Kidney (tissue), 14 donors: Measurements from ENCODE around the gene CENPH. TPM values are rescaled to one million over a fixed set of nuclear protein-coding genes. Genes with fewer than 3 reads are reported as not detected.
A peak's percentile ranks its signal among the peaks of the same experiment; 100 is the strongest.

Experiments
- DNase-seq, 5 donors: peaks; one replicate each; pipeline ENCODE4 v3.0.0-alpha.2; 2013 to 2020
- FAIRE-seq: peaks from 2 replicates; lab custom pipeline; 2012; peaks lifted over from hg19 to GRCh38; lab: Jason Lieb, UNC
- H3K27ac ChIP-seq, 2 donors: one replicate each; pipeline ENCODE4 v1.7.0; 2013; ENCODE audit warnings: low read depth in 2 of 2, low read length in 2 of 2, inconsistent platforms in 1 of 2
- H3K27me3 ChIP-seq: one replicate; pipeline ENCODE4 v1.7.1; 2013; ENCODE audit warnings: low read length, inconsistent platforms; ENCODE audit not compliant: control insufficient read depth, insufficient read depth
- H3K36me3 ChIP-seq, 3 donors: one replicate each; pipeline versions ENCODE4 v1.7.0 to v1.7.1; 2013; ENCODE audit warnings: low read length in 3 of 3, control low read depth in 1 of 3, inconsistent platforms in 1 of 3; ENCODE audit not compliant: insufficient read depth in 3 of 3, control insufficient read depth in 2 of 3
- H3K4me1 ChIP-seq, 3 donors: one replicate each; pipeline versions ENCODE4 v1.7.0 to v1.7.1; 2013; ENCODE audit warnings: low read length in 3 of 3, inconsistent platforms in 1 of 3, low read depth in 1 of 3; ENCODE audit not compliant: control insufficient read depth in 2 of 3, insufficient read depth in 2 of 3
- H3K4me3 ChIP-seq, 3 donors: one replicate each; pipeline versions ENCODE4 v1.7.0 to v1.8.1; 2013; ENCODE audit warnings: low read length in 3 of 3, control low read depth in 1 of 3, inconsistent platforms in 1 of 3
- H3K9ac ChIP-seq, 3 donors: one replicate each; pipeline versions ENCODE4 v1.7.0 to v1.7.1; 2013; ENCODE audit warnings: low read length in 3 of 3, control low read depth in 1 of 3, inconsistent platforms in 1 of 3
- H3K9me3 ChIP-seq, 3 donors: one replicate each; pipeline versions ENCODE4 v1.7.0 to v1.7.1; 2013; ENCODE audit warnings: low read length in 3 of 3, control low read depth in 1 of 3, inconsistent platforms in 1 of 3; ENCODE audit not compliant: control insufficient read depth in 2 of 3, insufficient read depth in 1 of 3
- intact Hi-C: fragments of 100-400 bp; cut with DNase I; formaldehyde crosslinking; loops from one replicate; pipeline ENCODE4 v1.11.1; 2022
- polyA plus RNA-seq: library from polyadenylated mRNA; stranded (reverse); fragments of 350-450 nt; fragmentation: Illumina TruSeq; extraction: RNeasy Lipid Tissue Mini Kit (QIAGEN cat#74804); gene quantifications from one replicate; pipeline ENCODE4 v1.2.3, GENCODE V29; 2014; ENCODE audit warnings: low read depth, low replicate concordance; ENCODE audit not compliant: insufficient read depth
- total RNA-seq: library from RNA; stranded (reverse); fragmentation: NEBNext Ultra II Directional; extraction: Animal tissue kit (Norgen Biotek cat#: 25700); gene quantifications from one replicate; pipeline ENCODE4 v1.2.1, GENCODE V29; 2021
- TF ChIP-seq, protein P1 (sequence below): IDR thresholded peaks from 3 replicates; pipeline ENCODE4 v1.5.1; 2012; ENCODE audit warnings: mild to moderate bottlenecking, moderate library complexity, borderline replicate concordance; ENCODE audit not compliant: insufficient read depth; ENCODE audit errors: extremely low read depth
- donor health status: control.
- donor health status: control.
- donor health status: control.
- donor health status: control.
- donor health status: control.
- donor health status: DM: yes; HTN: yes; CAD: no.
- donor health status: Normal renal cell carcinoma (clear cell type).

Gene CENPH
- total and polyA plus RNA-seq, 2 donors from 2014 or later = 1.5 to 3.1 TPM

DNA sequence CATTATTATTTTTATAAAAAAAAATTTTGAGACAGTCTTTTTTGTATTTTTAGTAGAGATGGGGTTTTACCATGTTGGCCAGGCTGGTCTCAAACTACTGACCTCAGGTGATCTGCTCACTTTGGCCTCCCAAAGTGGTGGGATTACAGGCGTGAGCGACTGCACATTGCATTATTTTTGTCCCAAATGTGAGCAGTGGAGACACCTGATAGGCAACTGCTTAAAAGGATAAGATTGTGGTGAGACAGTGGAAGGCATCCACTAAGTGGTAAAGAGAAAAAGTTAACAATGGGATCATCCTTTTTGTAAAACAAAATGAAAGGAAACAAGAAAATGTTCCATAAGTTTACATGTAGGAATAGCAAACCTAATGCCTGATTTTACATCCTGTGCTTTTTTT, 2.0 kb upstream of the CENPH start:
- DNase-seq (no peak), FAIRE-seq (no peak)
- Histone ChIP-seq H3K4me1 (peaks cover 0 to 10% (median 6%) of the 10 kb centered on the region in 3 donors), H3K9me3 (no peaks in the 10 kb centered on the region), H3K36me3 (no peaks in the 10 kb centered on the region), H3K27ac (no peak overlapping the region), H3K4me3 (no peak overlapping the region), H3K9ac (no peak overlapping the region), H3K27me3 (no peaks in the 10 kb centered on the region)
- intact Hi-C loops = no loop called here
- TF ChIP-seq, protein P1, sequence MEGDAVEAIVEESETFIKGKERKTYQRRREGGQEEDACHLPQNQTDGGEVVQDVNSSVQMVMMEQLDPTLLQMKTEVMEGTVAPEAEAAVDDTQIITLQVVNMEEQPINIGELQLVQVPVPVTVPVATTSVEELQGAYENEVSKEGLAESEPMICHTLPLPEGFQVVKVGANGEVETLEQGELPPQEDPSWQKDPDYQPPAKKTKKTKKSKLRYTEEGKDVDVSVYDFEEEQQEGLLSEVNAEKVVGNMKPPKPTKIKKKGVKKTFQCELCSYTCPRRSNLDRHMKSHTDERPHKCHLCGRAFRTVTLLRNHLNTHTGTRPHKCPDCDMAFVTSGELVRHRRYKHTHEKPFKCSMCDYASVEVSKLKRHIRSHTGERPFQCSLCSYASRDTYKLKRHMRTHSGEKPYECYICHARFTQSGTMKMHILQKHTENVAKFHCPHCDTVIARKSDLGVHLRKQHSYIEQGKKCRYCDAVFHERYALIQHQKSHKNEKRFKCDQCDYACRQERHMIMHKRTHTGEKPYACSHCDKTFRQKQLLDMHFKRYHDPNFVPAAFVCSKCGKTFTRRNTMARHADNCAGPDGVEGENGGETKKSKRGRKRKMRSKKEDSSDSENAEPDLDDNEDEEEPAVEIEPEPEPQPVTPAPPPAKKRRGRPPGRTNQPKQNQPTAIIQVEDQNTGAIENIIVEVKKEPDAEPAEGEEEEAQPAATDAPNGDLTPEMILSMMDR = no peak

DNA sequence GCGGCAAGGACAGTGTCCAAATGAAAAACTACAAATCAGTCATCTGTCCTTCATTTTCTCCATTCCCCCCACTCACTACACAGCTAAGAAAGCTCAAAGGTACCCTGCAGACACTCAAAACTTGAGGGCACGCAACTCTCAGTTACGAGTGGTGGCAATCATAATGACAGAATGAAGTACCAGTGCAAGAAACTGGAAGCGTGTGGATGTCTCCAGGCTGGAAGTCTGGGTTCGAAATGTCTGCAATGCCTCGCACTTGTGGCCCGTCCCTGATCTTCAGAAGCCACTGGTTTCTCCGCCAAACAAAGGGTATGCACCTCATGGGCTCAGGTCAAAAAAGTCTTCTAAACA, 597 bp upstream of the CENPH start:
- Histone ChIP-seq H3K27me3 (no peaks in the 10 kb centered on the region), H3K4me3 (peak overlapping the region; percentile 98 to 100 (median 99)), H3K9ac (peak overlapping the region; percentile 20 to 99 (median 86)), H3K4me1 (peaks cover 0 to 10% (median 6%) of the 10 kb centered on the region in 3 donors), H3K27ac (peak overlapping the region; percentile 45 to 54), H3K9me3 (no peaks in the 10 kb centered on the region), H3K36me3 (no peaks in the 10 kb centered on the region)
- DNase-seq = no peak
- TF ChIP-seq, protein P1 = no peak
- FAIRE-seq = no peak
- intact Hi-C loops = no loop called here

DNA sequence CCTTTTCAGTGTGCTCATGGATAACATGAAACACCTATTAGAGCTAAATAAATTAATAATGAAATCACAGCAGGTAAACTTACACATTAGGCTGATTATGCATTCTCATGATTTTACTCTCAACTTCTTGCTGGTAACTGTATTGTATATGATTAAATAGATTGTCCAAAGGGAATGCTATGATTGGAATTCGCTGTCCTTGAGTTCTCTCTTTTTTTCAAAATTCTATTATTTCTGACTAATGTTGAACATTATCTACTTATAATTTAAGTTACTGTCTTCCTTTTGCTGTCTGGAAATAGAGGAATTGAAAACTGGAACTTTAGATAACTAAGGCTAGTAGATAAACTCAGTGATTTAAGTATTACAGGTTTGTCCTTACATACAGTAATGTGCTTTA, 13.1 kb downstream of the CENPH start:
- TF ChIP-seq, protein P1 = no peak
- H3K4me1 ChIP-seq = no peaks in the 10 kb centered on the region
- intact Hi-C loops = no loop called here
- H3K36me3 ChIP-seq = no peaks in the 10 kb centered on the region
- FAIRE-seq = no peak
- no peak for DNase-seq
- H3K27ac ChIP-seq = no peak overlapping the region
- no peak overlapping the region for H3K4me3 ChIP-seq
- no peak overlapping the region for H3K9ac ChIP-seq
- no peaks in the 10 kb centered on the region for H3K27me3 ChIP-seq
- H3K9me3 ChIP-seq = no peaks in the 10 kb centered on the region
